H9 (cell line): ENCODE measurements around the gene GATAD2B. TPM values are rescaled to one million over a fixed set of nuclear protein-coding genes. Genes with fewer than 3 reads are reported as not detected.

Experiments used
- DNase-seq: peaks from one replicate; pipeline ENCODE4 v3.0.0-alpha.2; 2017
- H2AFZ ChIP-seq: one replicate; pipeline ENCODE4 v1.6.1; 2013; ENCODE audit warnings: mild to moderate bottlenecking, low read length, control low read depth, moderate library complexity
- H2AK5ac ChIP-seq: 2 replicates; pipeline ENCODE4 v1.6.1; 2013; ENCODE audit warnings: low read length, control low read depth, mixed read lengths; ENCODE audit not compliant: insufficient read length
- H2BK120ac ChIP-seq: one replicate; pipeline ENCODE4 v1.6.1; 2013; ENCODE audit warnings: low read depth, mild to moderate bottlenecking, low read length, control low read depth, inconsistent platforms; ENCODE audit not compliant: poor library complexity, severe bottlenecking
- H2BK12ac ChIP-seq: 2 replicates; pipeline ENCODE4 v1.6.1; 2013; ENCODE audit warnings: low read length, control low read depth, mixed read lengths, low read depth; ENCODE audit not compliant: insufficient read length
- H2BK15ac ChIP-seq: 2 replicates; pipeline ENCODE4 v1.6.1; 2013; ENCODE audit warnings: low read depth, low read length, control low read depth
- H2BK20ac ChIP-seq: one replicate; pipeline ENCODE4 v1.6.1; 2013; ENCODE audit warnings: low read depth, mild to moderate bottlenecking, low read length, control low read depth, inconsistent platforms; ENCODE audit not compliant: poor library complexity, severe bottlenecking
- H2BK5ac ChIP-seq: 2 replicates; pipeline ENCODE4 v1.6.1; 2013; ENCODE audit warnings: low read length, control low read depth, mixed read lengths; ENCODE audit not compliant: insufficient read length
- H3K14ac ChIP-seq: 2 replicates; pipeline ENCODE4 v1.6.1; 2013; ENCODE audit warnings: low read length, control low read depth; ENCODE audit not compliant: insufficient read depth
- H3K18ac ChIP-seq: 2 replicates; pipeline ENCODE4 v1.6.1; 2013; ENCODE audit warnings: low read depth, mild to moderate bottlenecking, mixed read lengths, low read length, control low read depth; ENCODE audit not compliant: insufficient read length
- H3K23ac ChIP-seq: 2 replicates; pipeline ENCODE4 v1.6.1; 2013; ENCODE audit warnings: low read length, control low read depth, mixed read lengths, low read depth; ENCODE audit not compliant: insufficient read length
- H3K23me2 ChIP-seq: 2 replicates; pipeline ENCODE4 v1.6.1; 2013; ENCODE audit warnings: low read depth, mild to moderate bottlenecking, mixed read lengths, low read length, control low read depth; ENCODE audit not compliant: insufficient read length, poor library complexity, severe bottlenecking
- H3K27ac ChIP-seq: 2 replicates; pipeline ENCODE4 v1.5.1; 2013; ENCODE audit warnings: low read length, control low read depth, mixed read lengths, low read depth; ENCODE audit not compliant: insufficient read length
- H3K27me3 ChIP-seq: 2 replicates; pipeline ENCODE4 v1.6.1; 2013; ENCODE audit warnings: low read length, control low read depth, inconsistent platforms; ENCODE audit not compliant: insufficient read depth
- H3K4ac ChIP-seq: 2 replicates; pipeline ENCODE4 v1.6.1; 2013; ENCODE audit warnings: low read depth, mild to moderate bottlenecking, control low read depth, inconsistent platforms, low read length, moderate library complexity
- H3K4me1 ChIP-seq: 2 replicates; pipeline ENCODE4 v1.6.1; 2013; ENCODE audit warnings: low read length, control low read depth, inconsistent platforms; ENCODE audit not compliant: insufficient read depth
- H3K4me2 ChIP-seq: 2 replicates; pipeline ENCODE4 v1.6.1; 2013; ENCODE audit warnings: low read length, control low read depth, mixed read lengths; ENCODE audit not compliant: insufficient read length, insufficient read depth
- H3K56ac ChIP-seq: 2 replicates; pipeline ENCODE4 v1.6.1; 2013; ENCODE audit warnings: low read depth, mild to moderate bottlenecking, mixed read lengths, low read length, control low read depth; ENCODE audit not compliant: insufficient read length
- H3K79me1 ChIP-seq: 2 replicates; pipeline ENCODE4 v1.6.1; 2013; ENCODE audit warnings: low read depth, mild to moderate bottlenecking, moderate library complexity, low read length, control low read depth, inconsistent platforms; ENCODE audit not compliant: insufficient read depth, poor library complexity, severe bottlenecking
- H3K79me2 ChIP-seq: 2 replicates; pipeline ENCODE4 v1.6.1; 2013; ENCODE audit warnings: low read length, control low read depth, inconsistent platforms; ENCODE audit not compliant: insufficient read depth
- H3K9ac ChIP-seq: 2 replicates; pipeline ENCODE4 v1.6.1; 2013; ENCODE audit warnings: low read length, control low read depth, mixed read lengths; ENCODE audit not compliant: insufficient read length; ENCODE audit errors: extremely low read depth
- H3K9me3 ChIP-seq: one replicate; pipeline ENCODE4 v1.6.1; 2013; ENCODE audit warnings: low read depth, low read length, inconsistent platforms; ENCODE audit not compliant: control insufficient read depth
- H3T11ph ChIP-seq: one replicate; pipeline ENCODE4 v1.6.1; 2013; ENCODE audit warnings: mild to moderate bottlenecking, low read length, control low read depth, inconsistent platforms
- H4K20me1 ChIP-seq: one replicate; pipeline ENCODE4 v1.6.1; 2013; ENCODE audit not compliant: control insufficient read depth, insufficient read length, insufficient read depth
- H4K5ac ChIP-seq: 2 replicates; pipeline ENCODE4 v1.6.1; 2013; ENCODE audit warnings: low read depth, mild to moderate bottlenecking, mixed read lengths, low read length, control low read depth; ENCODE audit not compliant: insufficient read length
- H4K8ac ChIP-seq: replicated peaks from 2 replicates; pipeline ENCODE4 v1.6.1; 2013; ENCODE audit warnings: low read length, control low read depth, mixed read lengths, low read depth; ENCODE audit not compliant: insufficient read length
- H4K91ac ChIP-seq: 2 replicates; pipeline ENCODE4 v1.6.1; 2013; ENCODE audit warnings: low read depth, mild to moderate bottlenecking, moderate library complexity, mixed read lengths, low read length, control low read depth; ENCODE audit not compliant: insufficient read length
- H3K27ac Mint-ChIP-seq, 3 experiments: 2 replicates in 2 of 3; 3 replicates in 1 of 3; pipeline ENCODE4 v1.8.0; 2020 to 2021; ENCODE audit warnings: mixed read lengths in 3 of 3, mild to moderate bottlenecking in 1 of 3, moderate library complexity in 1 of 3
- H3K27me3 Mint-ChIP-seq: 2 replicates; pipeline ENCODE4 v1.8.0; 2021; ENCODE audit warnings: low read depth, mild to moderate bottlenecking, moderate library complexity, mixed read lengths
- H3K36me3 Mint-ChIP-seq, 3 experiments: 2 replicates in 2 of 3; 3 replicates in 1 of 3; pipeline ENCODE4 v1.8.0; 2020 to 2021; ENCODE audit warnings: low read depth in 3 of 3, mixed read lengths in 3 of 3; ENCODE audit not compliant: insufficient read depth in 1 of 3
- H3K4me1 Mint-ChIP-seq, 2 experiments: 2 replicates each; pipeline ENCODE4 v1.8.0; 2020; ENCODE audit warnings: mixed read lengths in 2 of 2
- H3K4me3 Mint-ChIP-seq, 2 experiments: 2 replicates in 1 of 2; 3 replicates in 1 of 2; pipeline ENCODE4 v1.8.0; 2020 to 2021; ENCODE audit warnings: mild to moderate bottlenecking in 2 of 2, mixed read lengths in 2 of 2, moderate library complexity in 1 of 2
- H3K9me3 Mint-ChIP-seq, 2 experiments: 2 replicates in 1 of 2; 3 replicates in 1 of 2; pipeline ENCODE4 v1.8.0; 2020; ENCODE audit warnings: mild to moderate bottlenecking in 2 of 2, mixed read lengths in 2 of 2, moderate library complexity in 1 of 2
- CTCF ChIP-seq: fragments of 200-600 bp; sonication (generic); conservative IDR thresholded peaks from 3 replicates; pipeline ENCODE4 v1.8.0; 2021; ENCODE audit warnings: antibody characterized with exemption, mild to moderate bottlenecking
- WGBS: extraction: QIAGEN DNeasy Blood & Tissue Kit; methylation state at CpG from one replicate; pipeline ENCODE4 v1.1.7; 2013; ENCODE audit warnings: missing lambda C conversion rate, low lambda C conversion rate, mixed read lengths; ENCODE audit not compliant: insufficient read length; ENCODE audit errors: extremely low coverage; 5-methylcytosine and 5-hydroxymethylcytosine counted together
- total RNA-seq: library from RNA; stranded (reverse); gene quantifications from 2 replicates; pipeline ENCODE4 v1.2.1, GENCODE V29; 2021

Gene GATAD2B
- total RNA-seq, 1 experiment from 2014 or later, result 44.1 TPM

- H4K91ac ChIP-seq, result no peak overlapping the region
- no peaks in the 10 kb centered on the region for H3K9me3 ChIP-seq
- H3K4me2 ChIP-seq, result no peak overlapping the region
- Mint-ChIP-seq H3K27ac (no peak overlapping the region), H3K9me3 (no peaks in the 10 kb centered on the region), H3K36me3 (peaks cover 29 to 62% (median 60%) of the 10 kb centered on the region in 3 experiments), H3K4me1 (peaks cover 4 to 9% of the 10 kb centered on the region in 2 experiments), H3K27me3 (no peaks in the 10 kb centered on the region), H3K4me3 (no peak overlapping the region)
- no peaks in the 10 kb centered on the region for H3K27me3 ChIP-seq
- no peak overlapping the region for H3K56ac ChIP-seq
- H2BK12ac ChIP-seq, result no peak overlapping the region
- no peak overlapping the region for H3K14ac ChIP-seq
- H3K9ac ChIP-seq, result no peak overlapping the region
- H2AK5ac ChIP-seq, result no peak overlapping the region
- H3K18ac ChIP-seq, result no peak overlapping the region
- H4K5ac ChIP-seq, result no peak overlapping the region
- H2BK15ac ChIP-seq, result no peak overlapping the region
- WGBS, result no CpG with 5 or more reads among the region's 8 CpGs
- H2AFZ ChIP-seq, result no peak overlapping the region
- no peak overlapping the region for H3T11ph ChIP-seq
- H4K20me1 ChIP-seq, result peaks cover 3% of the 10 kb centered on the region
- DNase-seq, result no peak
- H3K27ac ChIP-seq, result no peak overlapping the region
- no peak overlapping the region for H3K4ac ChIP-seq
- no peak overlapping the region for H4K8ac ChIP-seq
- H3K4me1 ChIP-seq, result no peaks in the 10 kb centered on the region; the same call in 1 of the 2 replicates
- H3K79me1 ChIP-seq, result peaks cover 3% of the 10 kb centered on the region
- no peaks in the 10 kb centered on the region for H3K79me2 ChIP-seq
- peaks cover 5% of the 10 kb centered on the region for H3K23me2 ChIP-seq
- H3K23ac ChIP-seq, result no peak overlapping the region
- no peak overlapping the region for H2BK5ac ChIP-seq
- no peak overlapping the region for H2BK120ac ChIP-seq
- H2BK20ac ChIP-seq, result no peak overlapping the region
- TF ChIP-seq CTCF, result no peak
Measured at GRCh38 chr1:153940756-153941155, 18.0 kb upstream of the GATAD2B start.
